Pons (tissue), 1 donor: ENCODE results near the gene SERPINB3.
"Not testable (repeated sequence)": the region's sequence is repeated elsewhere in the genome, so short reads cannot be mapped to it uniquely, and the experiment has no call there.

ENCODE experiments used
- DNase-seq: peaks from one replicate; pipeline ENCODE4 v3.0.0-alpha.2; 2016; ENCODE audit warnings: low spot score

The SERPINB3 gene

GRCh38 chr18:63661750-63662149 is at the start of gene SERPINB3:
TSS of gene SERPINB3 (minus strand) at chr18:63661893. CDS start at chr18:63661216, 677 bp downstream.
- DNase-seq = not testable (repeated sequence)

- DNase-seq = no peak
These were observed 47.0 kb upstream of the SERPINB3 start for GRCh38 chr18:63708650-63709049.

GRCh38 chr18:63707816-63708215 is 46.1 kb upstream of the SERPINB3 start:
- no peak for DNase-seq

- DNase-seq = no peak
These were observed 43.7 kb upstream of the SERPINB3 start for GRCh38 chr18:63705401-63705800.

GRCh38 chr18:63702660-63703059 is 41.0 kb upstream of the SERPINB3 start, which contains the start of gene SERPINB11:
TSS of gene SERPINB11 (plus strand) at chr18:63702960. CDS start at chr18:63710194, 7,234 bp downstream.
- DNase-seq = no peak

- no peak for DNase-seq
These were observed 40.3 kb upstream of the SERPINB3 start for GRCh38 chr18:63701952-63702351.

GRCh38 chr18:63700501-63700900 is 38.8 kb upstream of the SERPINB3 start:
- no peak for DNase-seq

GRCh38 chr18:63697097-63697660 is 35.5 kb upstream of the SERPINB3 start:
- no peak for DNase-seq

GRCh38 chr18:63689064-63689463 is 27.4 kb upstream of the SERPINB3 start:
- no peak for DNase-seq

GRCh38 chr18:63686871-63687270 is 25.2 kb upstream of the SERPINB3 start:
- DNase-seq = no peak

GRCh38 chr18:63684718-63685117 is 23.0 kb upstream of the SERPINB3 start:
- no peak for DNase-seq

- DNase-seq = no peak
These were observed 22.2 kb upstream of the SERPINB3 start for GRCh38 chr18:63683890-63684289.

- no peak for DNase-seq
These were observed 21.5 kb upstream of the SERPINB3 start for GRCh38 chr18:63683152-63683551.

GRCh38 chr18:63681449-63682340 is 20.0 kb upstream of the SERPINB3 start:
- DNase-seq = no peak

- no peak for DNase-seq
These were observed 18.3 kb upstream of the SERPINB3 start for GRCh38 chr18:63679820-63680606.

GRCh38 chr18:63677500-63678225 is 16.0 kb upstream of the SERPINB3 start:
- no peak for DNase-seq

- no peak for DNase-seq
These were observed 15.0 kb upstream of the SERPINB3 start for GRCh38 chr18:63676526-63677323.

- DNase-seq = no peak
These were observed 2.9 kb upstream of the SERPINB3 start for GRCh38 chr18:63664571-63664970.

GRCh38 chr18:63658920-63659319 is 2.8 kb downstream of the SERPINB3 start:
- not testable (repeated sequence) for DNase-seq

GRCh38 chr18:63650271-63650670 is 11.4 kb downstream of the SERPINB3 start:
- not testable (repeated sequence) for DNase-seq

GRCh38 chr18:63648241-63648640 is 13.5 kb downstream of the SERPINB3 start:
- DNase-seq = no peak
